GM18511 (cell line): ENCODE results near the gene OGDH.

Experiments
- ATAC-seq: cut with Tn5 transposase; IDR thresholded peaks from one replicate; pipeline ENCODE4 v1.9.1; 2021; ENCODE audit warnings: mild to moderate bottlenecking, moderate library complexity; ENCODE audit not compliant: unreplicated experiment

Gene OGDH

DNA sequence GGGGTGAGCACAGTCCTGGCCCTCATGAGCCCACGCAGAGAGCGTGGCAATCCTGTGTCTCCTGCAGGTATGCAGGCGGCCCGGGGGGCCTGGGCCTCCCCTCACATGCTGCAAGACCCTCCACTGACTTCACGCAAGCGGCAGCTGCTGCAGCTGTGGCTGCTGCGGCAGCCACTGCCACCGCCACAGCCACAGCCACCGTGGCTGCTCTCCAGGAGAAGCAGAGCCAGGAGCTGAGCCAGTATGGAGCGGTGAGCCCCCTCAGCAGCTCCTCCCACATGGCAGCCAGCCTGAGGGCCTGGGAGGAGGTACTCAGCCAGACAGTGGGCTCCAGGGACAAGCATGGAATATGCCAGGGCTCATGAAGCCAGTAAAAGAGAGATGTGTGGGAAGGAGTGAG, 150.9 kb downstream of the OGDH start:
- no peak for ATAC-seq

DNA sequence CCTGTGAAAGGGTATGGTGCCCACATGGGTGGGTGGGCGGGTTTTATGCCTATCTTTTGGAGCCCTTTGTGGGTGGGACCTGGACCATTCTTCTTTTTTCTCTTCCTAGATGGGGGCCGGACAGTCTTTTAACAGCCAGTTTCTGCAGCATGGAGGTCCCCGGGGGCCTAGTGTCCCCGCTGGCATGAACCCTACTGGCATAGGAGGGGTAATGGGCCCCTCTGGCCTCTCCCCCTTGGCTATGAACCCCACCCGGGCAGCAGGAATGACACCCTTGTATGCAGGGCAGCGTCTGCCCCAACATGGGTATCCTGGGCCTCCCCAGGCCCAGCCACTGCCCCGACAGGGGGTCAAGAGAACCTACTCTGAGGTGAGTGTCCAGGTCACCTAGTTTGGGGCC, 151.3 kb downstream of the OGDH start:
- no peak for ATAC-seq
